Peyer's patch (tissue), 4 donors: ENCODE data around the gene MPC2. TPM values are rescaled to one million over a fixed set of nuclear protein-coding genes. Genes with fewer than 3 reads are reported as not detected.

Source experiments
- DNase-seq, 3 donors: peaks; one replicate each; pipeline ENCODE4 v3.0.0-alpha.2; 2017 to 2019
- H3K27ac ChIP-seq, 4 donors: fragments of 200-600 bp; sonication (generic); one replicate each; pipeline ENCODE4 v1.5.1; 2016 to 2019
- H3K27me3 ChIP-seq, 2 donors: fragments of 200-600 bp; sonication (generic); one replicate each; pipeline ENCODE4 v1.5.1; 2019
- H3K36me3 ChIP-seq, 3 donors: fragments of 200-600 bp; sonication (generic); one replicate each; pipeline ENCODE4 v1.5.1; 2016 to 2019
- H3K4me1 ChIP-seq, 4 donors: fragments of 200-600 bp; sonication (generic); one replicate each; pipeline ENCODE4 v1.5.1; 2016 to 2019
- H3K4me3 ChIP-seq, 4 donors: fragments of 200-600 bp; sonication (generic); 1 replicate in 3 of 4; 2 replicates in 1 of 4; pipeline ENCODE4 v1.5.1; 2016 to 2019; ENCODE audit warnings: mild to moderate bottlenecking in 1 of 4
- H3K9me3 ChIP-seq, 4 donors: fragments of 200-600 bp; sonication (generic); one replicate each; pipeline ENCODE4 v1.5.1; 2016 to 2019; ENCODE audit warnings: mild to moderate bottlenecking in 1 of 4
- POLR2A ChIP-seq, 2 donors: fragments of 450-650 bp; IDR thresholded peaks; one replicate each; pipeline ENCODE4 v1.5.1; 2017; ENCODE audit warnings: antibody characterized with exemption in 2 of 2, mild to moderate bottlenecking in 2 of 2, moderate library complexity in 2 of 2
- total RNA-seq, 4 donors: library from RNA; depleted of rRNA; stranded (reverse); fragments of >200 nt; gene quantifications; one replicate each; pipeline ENCODE4 v1.1.0, GENCODE V29; 2016
- TF ChIP-seq, protein P1 (sequence below), 6 experiments: fragments of 450-650 bp in 4 of 6; fragments of 200-600 bp in 2 of 6; sonication (generic) in 1 of 6; IDR thresholded peaks; one replicate each; pipeline ENCODE4 v1.5.1; 2017 to 2019; ENCODE audit warnings: antibody characterized with exemption in 6 of 6, mild to moderate bottlenecking in 3 of 6, moderate library complexity in 1 of 6

MPC2 gene
- total RNA-seq, 4 donors from 2014 or later, result 31.6 to 93.9 (median 61.6) TPM

DNA sequence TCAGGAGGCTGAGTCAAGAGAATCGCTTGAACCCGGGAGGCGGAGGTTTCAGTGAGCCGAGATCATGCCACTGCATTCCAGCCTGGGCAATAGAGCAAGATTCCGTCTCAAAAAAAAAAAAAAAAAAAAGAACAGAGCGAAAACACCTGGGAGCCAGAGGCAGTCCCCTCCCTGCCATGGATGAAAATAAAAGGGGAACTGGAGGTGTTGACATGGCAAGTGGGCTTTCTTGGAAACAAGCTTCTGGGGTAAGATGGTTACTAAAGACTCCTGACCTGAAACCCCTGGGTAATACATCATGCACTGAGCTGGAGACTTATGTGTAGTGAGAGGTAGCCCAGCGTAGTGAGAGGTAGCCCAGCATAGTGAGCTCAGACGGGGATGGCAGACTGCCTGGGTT is 54.5 kb downstream of the MPC2 start:
- H3K4me3 ChIP-seq, result no peak overlapping the region
- no peak for TF ChIP-seq POLR2A (IDR thresholded peaks at IDR 0.05)

DNA sequence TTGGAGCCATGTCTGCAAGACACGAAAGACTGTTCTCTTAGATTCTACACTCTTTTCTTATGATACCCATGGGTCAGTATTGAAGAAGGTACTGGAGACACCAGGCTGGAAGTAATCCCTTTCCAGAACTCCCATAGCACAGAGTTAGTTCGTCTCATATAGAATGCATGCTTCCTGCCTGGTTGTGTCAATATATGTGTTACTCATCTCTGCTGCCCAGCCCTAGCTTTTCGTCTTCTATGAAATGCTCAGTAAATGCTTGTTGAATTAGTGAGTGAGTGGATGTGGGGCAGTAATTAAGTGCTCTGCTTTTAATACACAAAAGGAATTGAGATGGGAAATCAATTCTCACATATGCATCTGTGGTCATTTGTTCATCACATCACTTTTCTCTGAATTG is 55.1 kb downstream of the MPC2 start:
- no peak for DNase-seq
- Histone ChIP-seq H3K36me3 (no peaks in the 10 kb centered on the region), H3K9me3 (no peaks in the 10 kb centered on the region), H3K4me1 (no peaks in the 10 kb centered on the region), H3K27me3 (no peaks in the 10 kb centered on the region), H3K27ac (no peak overlapping the region), H3K4me3 (no peak overlapping the region)
- TF ChIP-seq, protein P1, sequence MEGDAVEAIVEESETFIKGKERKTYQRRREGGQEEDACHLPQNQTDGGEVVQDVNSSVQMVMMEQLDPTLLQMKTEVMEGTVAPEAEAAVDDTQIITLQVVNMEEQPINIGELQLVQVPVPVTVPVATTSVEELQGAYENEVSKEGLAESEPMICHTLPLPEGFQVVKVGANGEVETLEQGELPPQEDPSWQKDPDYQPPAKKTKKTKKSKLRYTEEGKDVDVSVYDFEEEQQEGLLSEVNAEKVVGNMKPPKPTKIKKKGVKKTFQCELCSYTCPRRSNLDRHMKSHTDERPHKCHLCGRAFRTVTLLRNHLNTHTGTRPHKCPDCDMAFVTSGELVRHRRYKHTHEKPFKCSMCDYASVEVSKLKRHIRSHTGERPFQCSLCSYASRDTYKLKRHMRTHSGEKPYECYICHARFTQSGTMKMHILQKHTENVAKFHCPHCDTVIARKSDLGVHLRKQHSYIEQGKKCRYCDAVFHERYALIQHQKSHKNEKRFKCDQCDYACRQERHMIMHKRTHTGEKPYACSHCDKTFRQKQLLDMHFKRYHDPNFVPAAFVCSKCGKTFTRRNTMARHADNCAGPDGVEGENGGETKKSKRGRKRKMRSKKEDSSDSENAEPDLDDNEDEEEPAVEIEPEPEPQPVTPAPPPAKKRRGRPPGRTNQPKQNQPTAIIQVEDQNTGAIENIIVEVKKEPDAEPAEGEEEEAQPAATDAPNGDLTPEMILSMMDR (IDR thresholded peaks at IDR 0.05), result no peak
- TF ChIP-seq POLR2A (IDR thresholded peaks at IDR 0.05), result no peak

More for the DNA sequence above, 54.5 kb downstream of the MPC2 start:
- H3K36me3 ChIP-seq, result no peaks in the 10 kb centered on the region
- no peaks in the 10 kb centered on the region for H3K9me3 ChIP-seq
- no peaks in the 10 kb centered on the region for H3K27me3 ChIP-seq
- DNase-seq, result no peak
- H3K27ac ChIP-seq, result no peak overlapping the region
- H3K4me1 ChIP-seq, result no peaks in the 10 kb centered on the region

DNA sequence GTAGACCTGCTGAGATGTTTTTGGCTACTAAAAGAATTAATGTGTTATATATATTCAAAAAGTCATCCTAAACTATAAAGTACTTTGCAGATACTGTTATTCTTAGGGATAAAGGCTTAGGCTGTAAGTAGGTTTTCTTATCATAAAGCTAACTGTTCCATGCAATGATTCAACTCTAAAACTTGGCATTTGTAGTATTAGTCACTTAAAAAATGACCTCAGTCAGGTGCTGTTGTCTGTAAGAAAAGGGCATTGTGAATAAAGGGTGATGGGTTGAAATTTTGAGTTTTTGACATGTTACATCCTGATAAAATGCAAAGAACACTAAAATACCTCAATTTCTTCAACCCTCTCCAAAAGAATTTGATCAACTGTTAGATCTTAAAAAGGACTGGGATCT is 55.8 kb downstream of the MPC2 start:
- TF ChIP-seq, protein P1 (IDR thresholded peaks at IDR 0.05), result no peak
- no peak for TF ChIP-seq POLR2A (IDR thresholded peaks at IDR 0.05)
- Histone ChIP-seq H3K4me1 (no peaks in the 10 kb centered on the region), H3K27ac (no peak overlapping the region), H3K9me3 (no peaks in the 10 kb centered on the region), H3K36me3 (no peaks in the 10 kb centered on the region), H3K27me3 (no peaks in the 10 kb centered on the region), H3K4me3 (no peak overlapping the region)
- no peak for DNase-seq

DNA sequence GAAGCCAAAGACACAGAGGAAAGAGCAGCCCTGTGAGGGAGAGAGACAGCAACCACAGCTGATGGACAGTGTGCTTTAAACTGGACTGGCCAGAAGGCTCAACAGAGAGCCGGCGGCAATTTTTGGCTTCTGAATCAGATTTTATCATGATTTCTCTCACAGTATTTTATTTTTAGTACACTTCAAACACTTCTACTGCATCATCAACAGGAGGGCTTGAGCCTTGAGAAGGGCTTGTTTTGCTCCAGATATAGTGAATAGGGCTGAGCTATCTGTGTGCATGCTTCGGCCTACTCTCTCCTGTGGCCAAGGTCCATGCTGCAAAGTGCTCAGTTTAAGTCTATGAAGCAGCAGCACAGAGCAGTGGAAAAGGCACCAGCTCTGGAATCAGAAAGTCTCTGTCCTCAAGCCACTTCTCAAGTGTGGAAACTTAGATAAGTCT is 56.3 kb downstream of the MPC2 start:
- no peak for DNase-seq
- Histone ChIP-seq H3K36me3 (no peaks in the 10 kb centered on the region), H3K27me3 (no peaks in the 10 kb centered on the region), H3K27ac (no peak overlapping the region), H3K4me1 (no peaks in the 10 kb centered on the region), H3K9me3 (no peaks in the 10 kb centered on the region), H3K4me3 (no peak overlapping the region)
- TF ChIP-seq, protein P1 (IDR thresholded peaks at IDR 0.05), result no peak
- no peak for TF ChIP-seq POLR2A (IDR thresholded peaks at IDR 0.05)

DNA sequence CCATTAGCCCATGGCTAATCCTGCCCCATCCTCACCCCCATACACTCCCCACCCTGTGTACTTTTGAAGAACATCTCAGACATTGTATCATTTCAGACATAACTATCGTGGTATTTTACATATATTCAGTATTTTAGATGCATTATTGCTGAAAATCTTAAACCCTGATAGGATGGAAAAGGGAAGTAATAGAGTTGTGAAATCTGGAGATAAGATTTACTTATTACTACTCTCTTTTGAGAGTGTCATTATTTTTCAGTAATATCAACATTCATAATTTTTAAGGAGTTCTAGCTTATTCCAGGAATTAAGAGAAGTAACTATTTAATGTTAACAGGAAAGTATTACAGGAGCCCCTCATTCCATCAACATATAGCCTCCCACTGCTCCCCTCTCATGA is 57.4 kb downstream of the MPC2 start:
- H3K4me3 ChIP-seq, result no peak overlapping the region
- no peak overlapping the region for H3K27ac ChIP-seq
- TF ChIP-seq, protein P1 (IDR thresholded peaks at IDR 0.05), result no peak
- no peak for TF ChIP-seq POLR2A (IDR thresholded peaks at IDR 0.05)
- no peaks in the 10 kb centered on the region for H3K27me3 ChIP-seq
- DNase-seq, result no peak
- H3K9me3 ChIP-seq, result no peaks in the 10 kb centered on the region
- no peaks in the 10 kb centered on the region for H3K4me1 ChIP-seq
- no peaks in the 10 kb centered on the region for H3K36me3 ChIP-seq

DNA sequence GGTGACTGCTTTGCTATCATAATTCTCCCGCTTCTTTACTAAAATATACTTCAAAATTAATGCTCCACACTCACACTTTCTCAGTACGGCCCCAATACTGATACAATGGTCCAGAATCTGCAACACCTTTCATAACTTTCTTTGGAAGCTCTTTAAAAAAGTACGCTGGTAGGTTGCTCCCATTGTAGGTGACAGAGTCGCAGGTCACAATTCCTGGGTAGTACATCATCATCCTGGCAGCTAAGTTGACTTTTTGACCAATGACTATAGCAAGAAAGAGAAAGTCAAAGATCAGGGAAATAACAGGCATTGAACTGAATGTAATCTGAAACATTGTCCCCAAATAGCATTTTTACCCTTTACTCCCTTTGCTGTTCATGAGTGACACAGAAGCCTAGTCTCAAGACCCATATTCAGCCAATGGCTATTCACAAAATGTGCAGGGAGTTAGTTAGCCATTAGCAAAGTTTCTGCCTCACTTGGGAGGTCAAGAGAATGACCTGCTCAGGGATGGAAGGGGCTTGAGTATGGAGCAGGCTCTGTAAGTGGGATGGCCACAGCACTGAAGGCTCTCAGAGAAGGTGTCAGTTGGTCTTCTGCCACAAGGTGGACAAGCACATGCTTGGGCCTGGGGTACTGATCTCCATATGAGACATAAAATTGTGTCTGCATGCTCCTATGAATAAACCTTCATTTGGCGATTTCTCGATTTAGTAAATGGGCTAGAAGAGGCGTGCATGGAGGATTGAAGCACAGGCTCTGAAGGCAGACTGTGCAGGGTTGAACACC is 58.3 kb downstream of the MPC2 start:
- Histone ChIP-seq H3K9me3 (no peaks in the 10 kb centered on the region), H3K27me3 (no peaks in the 10 kb centered on the region), H3K27ac (no peak overlapping the region), H3K4me3 (no peak overlapping the region), H3K36me3 (no peaks in the 10 kb centered on the region), H3K4me1 (no peaks in the 10 kb centered on the region)
- no peak for DNase-seq
- TF ChIP-seq, protein P1 (IDR thresholded peaks at IDR 0.05), result no peak
- TF ChIP-seq POLR2A (IDR thresholded peaks at IDR 0.05), result no peak
